SH-SY5Y (cell line): ENCODE data around the gene SMIM28.

Experiments
- GATA2 ChIP-seq: IDR thresholded peaks from 2 replicates; pipeline ENCODE4 v1.6.1; 2011; ENCODE audit warnings: mild to moderate bottlenecking, low read depth, low read length
- GATA3 ChIP-seq: IDR thresholded peaks from 2 replicates; pipeline ENCODE4 v1.6.1; 2011; ENCODE audit warnings: low read depth, mild to moderate bottlenecking, low read length, moderate library complexity

GRCh38 chr6:138410048-138410735 lies 32.5 kb downstream of the SMIM28 start:
- TF ChIP-seq GATA2 (no peak), GATA3 (no peak)
